Measurements from ENCODE around the gene WIPF3. TPM values are rescaled to one million over a fixed set of nuclear protein-coding genes. Genes with fewer than 3 reads are reported as not detected.
A peak's percentile ranks its signal among the peaks of the same experiment; 100 is the strongest.

WIPF3 gene
- total RNA-seq, 1 donor from 2014 or later, result 4.1 TPM

GRCh38 chr7:29843726-29844125 lies 37.4 kb downstream of the WIPF3 start:
- no peak for FAIRE-seq
- no peak for DNase-seq (ENCODE audit: low spot score in 2 of 2)

- DNase-seq (ENCODE audit: low spot score in 2 of 2) (no peak), FAIRE-seq (no peak)
Observed at GRCh38 chr7:29844559-29844958, 38.3 kb downstream of the WIPF3 start.

GRCh38 chr7:29847496-29847895 lies 41.2 kb downstream of the WIPF3 start:
- no peak for DNase-seq (ENCODE audit: low spot score in 2 of 2)
- no peak for FAIRE-seq

GRCh38 chr7:29847916-29848315 lies 41.6 kb downstream of the WIPF3 start:
- FAIRE-seq (no peak), DNase-seq (ENCODE audit: low spot score in 2 of 2) (no peak)

GRCh38 chr7:29848941-29849340 lies 42.6 kb downstream of the WIPF3 start:
- DNase-seq (ENCODE audit: low spot score in 2 of 2) (no peak), FAIRE-seq (no peak)

- DNase-seq (ENCODE audit: low spot score in 2 of 2) (no peak), FAIRE-seq (no peak)
Observed at GRCh38 chr7:29851487-29851886, 45.2 kb downstream of the WIPF3 start.

- FAIRE-seq, result no peak
- no peak for DNase-seq (ENCODE audit: low spot score in 2 of 2)
Observed at GRCh38 chr7:29852457-29852856, 46.1 kb downstream of the WIPF3 start.

GRCh38 chr7:29853072-29853471 lies 46.8 kb downstream of the WIPF3 start:
- FAIRE-seq (no peak), DNase-seq (ENCODE audit: low spot score in 2 of 2) (no peak)

- no peak for FAIRE-seq
- no peak for DNase-seq (ENCODE audit: low spot score in 2 of 2)
Observed at GRCh38 chr7:29853789-29854188, 47.5 kb downstream of the WIPF3 start.

GRCh38 chr7:29854257-29854938 lies 48.1 kb downstream of the WIPF3 start:
- DNase-seq (ENCODE audit: low spot score in 2 of 2) (no peak), FAIRE-seq (no peak)

- no peak for DNase-seq (ENCODE audit: low spot score in 2 of 2)
- FAIRE-seq, result no peak
Observed at GRCh38 chr7:29857654-29858053, 51.3 kb downstream of the WIPF3 start.

GRCh38 chr7:29858191-29858951 lies 52.1 kb downstream of the WIPF3 start:
- FAIRE-seq, result no peak

GRCh38 chr7:29859104-29859503 lies 52.8 kb downstream of the WIPF3 start:
- FAIRE-seq (no peak), DNase-seq (ENCODE audit: low spot score in 2 of 2) (no peak)

More at GRCh38 chr7:29858191-29858951, 52.1 kb downstream of the WIPF3 start:
- DNase-seq (ENCODE audit: low spot score in 2 of 2), result no peak

GRCh38 chr7:29859524-29860185 lies 53.3 kb downstream of the WIPF3 start:
- no peak for DNase-seq (ENCODE audit: low spot score in 2 of 2)
- FAIRE-seq, result no peak

GRCh38 chr7:29860186-29860585 lies 53.9 kb downstream of the WIPF3 start:
- no peak for DNase-seq (ENCODE audit: low spot score in 2 of 2)
- FAIRE-seq, result no peak

- FAIRE-seq, result no peak
- no peak for DNase-seq (ENCODE audit: low spot score in 2 of 2)
Observed at GRCh38 chr7:29861884-29862283, 55.6 kb downstream of the WIPF3 start.

- FAIRE-seq, result no peak
Observed at GRCh38 chr7:29864656-29865055, 58.3 kb downstream of the WIPF3 start.

GRCh38 chr7:29865526-29865925 lies 59.2 kb downstream of the WIPF3 start:
- FAIRE-seq, result no peak
- no peak for DNase-seq (ENCODE audit: low spot score in 2 of 2)

More at GRCh38 chr7:29864656-29865055, 58.3 kb downstream of the WIPF3 start:
- no peak for DNase-seq (ENCODE audit: low spot score in 2 of 2)

GRCh38 chr7:29866490-29866930 lies 60.2 kb downstream of the WIPF3 start:
- FAIRE-seq (no peak), DNase-seq (ENCODE audit: low spot score in 2 of 2) (peak in 1 of 2 donors; percentile 31)

- FAIRE-seq, result no peak
- no peak for DNase-seq (ENCODE audit: low spot score in 2 of 2)
Observed at GRCh38 chr7:29871787-29872398, 65.6 kb downstream of the WIPF3 start.
